K562 treated with DMSO at 1 percent for 48 hours (cell line): ENCODE data around the gene VTI1B. TPM values are rescaled to one million over a fixed set of nuclear protein-coding genes. Genes with fewer than 3 reads are reported as not detected.

Source experiments
- total RNA-seq: library from RNA; unstranded; fragments of 300-600 nt; gene quantifications from 2 replicates; pipeline ENCODE4 v1.2.3, GENCODE V29; 2022; ENCODE audit warnings: low replicate concordance; ENCODE audit errors: extremely low read depth

Gene VTI1B
- total RNA-seq = not detected in 2 replicates

GRCh38 chr14:67674480-67675218 is at the start of gene VTI1B:
VTI1B (minus strand) TSS chr14:67674632; CDS start chr14:67674489, 143 bp downstream.

GRCh38 chr14:67701492-67701891 is 27.1 kb upstream of the VTI1B start, which contains the start of gene RDH12:
RDH12 (plus strand) TSS chr14:67701886; CDS start chr14:67722643, 20,757 bp downstream.

GRCh38 chr14:67695394-67695949 is 21.0 kb upstream of the VTI1B start, which contains the start of gene RDH11:
RDH11 (minus strand) TSS chr14:67695764; CDS start chr14:67695703, 61 bp downstream.

GRCh38 chr14:67619446-67620216 is 54.8 kb downstream of the VTI1B start, which contains the start of gene ARG2:
ARG2 (plus strand) TSS chr14:67619920; CDS start chr14:67619978, 58 bp downstream.

GRCh38 chr14:67599698-67600561 is 74.5 kb downstream of the VTI1B start, which contains the start of gene PIGH:
PIGH (minus strand) TSS chr14:67600268; CDS start chr14:67600203, 65 bp downstream.

Other genes with a start within 250 kb of the VTI1B start
- gene TMEM229B, start 185.9 kb downstream of the VTI1B start, total RNA-seq = not detected in 2 replicates
- gene PLEKHH1, start 141.3 kb downstream of the VTI1B start, total RNA-seq = not detected in 2 replicates
- not detected in 2 replicates for gene PIGH, start 74.4 kb downstream of the VTI1B start, total RNA-seq
- gene ARG2, start 54.7 kb downstream of the VTI1B start, total RNA-seq = not detected in 2 replicates
- gene RDH11, start 21.1 kb upstream of the VTI1B start, total RNA-seq = not detected in 2 replicates
- gene RDH12, start 27.3 kb upstream of the VTI1B start, total RNA-seq = not detected in 2 replicates
- not detected in 2 replicates for gene ZFYVE26, start 142.0 kb upstream of the VTI1B start, total RNA-seq
- not detected in 2 replicates for gene RAD51B, start 145.1 kb upstream of the VTI1B start, total RNA-seq